MM.1S (cell line): ENCODE data around the gene UBE2E3.

Source experiments
- EZH2 ChIP-seq: fragments of 300-600 bp; sonication (generic); optimal IDR thresholded peaks from 2 replicates; pipeline ENCODE3; 2017; ENCODE audit warnings: low read depth, mild to moderate bottlenecking, antibody characterized with exemption, low read length, mixed read lengths
- EZH2phosphoT487 ChIP-seq: fragments of 300-600 bp; sonication (generic); IDR thresholded peaks from 2 replicates; pipeline ENCODE4 v1.6.1; 2018; ENCODE audit warnings: antibody characterized with exemption, low read length
- TF ChIP-seq, protein P1 (sequence below): fragments of 300-600 bp; sonication (generic); IDR thresholded peaks from 2 replicates; pipeline ENCODE4 v1.5.1; 2016; ENCODE audit warnings: antibody characterized with exemption, low read length, mixed read lengths

DNA sequence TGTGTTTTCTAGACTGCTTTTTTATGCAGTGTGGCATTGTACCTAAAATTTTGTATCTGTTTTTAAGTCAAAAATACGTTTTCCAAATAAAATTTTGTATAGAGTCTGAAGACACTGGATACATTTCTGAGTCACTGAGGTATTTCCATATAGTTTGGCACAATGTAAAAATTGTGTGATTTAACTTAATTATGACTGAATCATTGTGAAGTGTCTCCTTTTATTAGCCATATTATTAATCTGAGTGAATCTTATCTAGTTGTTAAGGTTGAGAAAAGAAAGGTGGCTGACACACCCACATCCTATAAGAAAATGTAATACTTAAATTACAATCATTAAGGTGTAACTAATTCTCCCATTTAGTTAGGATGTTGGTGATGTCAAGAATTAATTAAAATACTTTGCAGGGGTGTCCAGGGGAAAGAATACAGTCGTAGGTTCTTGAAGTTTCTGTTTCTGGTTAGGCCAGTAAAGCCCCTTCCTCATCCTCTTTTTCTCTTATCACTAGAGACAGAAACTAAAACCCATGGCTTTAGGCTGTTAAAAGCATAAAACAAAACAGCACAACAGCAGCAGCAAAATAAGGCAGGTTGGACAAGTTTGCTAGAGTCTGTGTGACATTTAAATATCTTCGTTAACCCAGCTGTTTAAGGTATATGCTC, 71.6 kb downstream of the UBE2E3 start:
- no peak for TF ChIP-seq EZH2
- TF ChIP-seq, protein P1, sequence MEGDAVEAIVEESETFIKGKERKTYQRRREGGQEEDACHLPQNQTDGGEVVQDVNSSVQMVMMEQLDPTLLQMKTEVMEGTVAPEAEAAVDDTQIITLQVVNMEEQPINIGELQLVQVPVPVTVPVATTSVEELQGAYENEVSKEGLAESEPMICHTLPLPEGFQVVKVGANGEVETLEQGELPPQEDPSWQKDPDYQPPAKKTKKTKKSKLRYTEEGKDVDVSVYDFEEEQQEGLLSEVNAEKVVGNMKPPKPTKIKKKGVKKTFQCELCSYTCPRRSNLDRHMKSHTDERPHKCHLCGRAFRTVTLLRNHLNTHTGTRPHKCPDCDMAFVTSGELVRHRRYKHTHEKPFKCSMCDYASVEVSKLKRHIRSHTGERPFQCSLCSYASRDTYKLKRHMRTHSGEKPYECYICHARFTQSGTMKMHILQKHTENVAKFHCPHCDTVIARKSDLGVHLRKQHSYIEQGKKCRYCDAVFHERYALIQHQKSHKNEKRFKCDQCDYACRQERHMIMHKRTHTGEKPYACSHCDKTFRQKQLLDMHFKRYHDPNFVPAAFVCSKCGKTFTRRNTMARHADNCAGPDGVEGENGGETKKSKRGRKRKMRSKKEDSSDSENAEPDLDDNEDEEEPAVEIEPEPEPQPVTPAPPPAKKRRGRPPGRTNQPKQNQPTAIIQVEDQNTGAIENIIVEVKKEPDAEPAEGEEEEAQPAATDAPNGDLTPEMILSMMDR = no peak
- no peak for TF ChIP-seq EZH2phosphoT487
